ENCODE results near the gene EHF. TPM values are rescaled to one million over a fixed set of nuclear protein-coding genes. Genes with fewer than 3 reads are reported as not detected.

EHF gene
- total RNA-seq, 1 donor from 2014 or later = not detected

GRCh38 chr11:34609850-34610249, 11.0 kb upstream of the EHF start:
- Histone ChIP-seq H3K36me3 (ENCODE audit: control insufficient read depth in 3 of 3, insufficient read depth in 3 of 3, low read length in 3 of 3) (no peaks in the 10 kb centered on the region), H3K9me3 (ENCODE audit: control insufficient read depth in 3 of 3, low read length in 3 of 3) (no peaks in the 10 kb centered on the region), H3K27ac (ENCODE audit: low read depth, low read length) (no peak overlapping the region), H3K27me3 (ENCODE audit: control insufficient read depth in 3 of 3, insufficient read depth in 3 of 3, low read length in 3 of 3) (no peaks in the 10 kb centered on the region), H3K4me1 (ENCODE audit: control insufficient read depth in 3 of 3, insufficient read depth in 3 of 3, low read length in 3 of 3) (peaks cover 0 to 3% (median 0%) of the 10 kb centered on the region in 3 donors), H3K4me3 (ENCODE audit: low read length in 3 of 3) (no peak overlapping the region), H3K9ac (ENCODE audit: low read depth in 1 of 3, low read length in 3 of 3) (no peak overlapping the region)

- Histone ChIP-seq H3K27ac (ENCODE audit: low read depth, low read length) (no peak overlapping the region), H3K4me1 (ENCODE audit: control insufficient read depth in 3 of 3, insufficient read depth in 3 of 3, low read length in 3 of 3) (peaks cover 0 to 3% (median 0%) of the 10 kb centered on the region in 3 donors), H3K9me3 (ENCODE audit: control insufficient read depth in 3 of 3, low read length in 3 of 3) (no peaks in the 10 kb centered on the region), H3K36me3 (ENCODE audit: control insufficient read depth in 3 of 3, insufficient read depth in 3 of 3, low read length in 3 of 3) (no peaks in the 10 kb centered on the region), H3K9ac (ENCODE audit: low read depth in 1 of 3, low read length in 3 of 3) (no peak overlapping the region), H3K27me3 (ENCODE audit: control insufficient read depth in 3 of 3, insufficient read depth in 3 of 3, low read length in 3 of 3) (no peaks in the 10 kb centered on the region), H3K4me3 (ENCODE audit: low read length in 3 of 3) (no peak overlapping the region)
Measured at GRCh38 chr11:34610324-34611041, 10.4 kb upstream of the EHF start.

GRCh38 chr11:34613015-34613414, 7.9 kb upstream of the EHF start:
- Histone ChIP-seq H3K27me3 (ENCODE audit: control insufficient read depth in 3 of 3, insufficient read depth in 3 of 3, low read length in 3 of 3) (no peaks in the 10 kb centered on the region), H3K4me1 (ENCODE audit: control insufficient read depth in 3 of 3, insufficient read depth in 3 of 3, low read length in 3 of 3) (peaks cover 0 to 3% (median 0%) of the 10 kb centered on the region in 3 donors), H3K27ac (ENCODE audit: low read depth, low read length) (no peak overlapping the region), H3K9ac (ENCODE audit: low read depth in 1 of 3, low read length in 3 of 3) (no peak overlapping the region), H3K9me3 (ENCODE audit: control insufficient read depth in 3 of 3, low read length in 3 of 3) (no peaks in the 10 kb centered on the region), H3K36me3 (ENCODE audit: control insufficient read depth in 3 of 3, insufficient read depth in 3 of 3, low read length in 3 of 3) (no peaks in the 10 kb centered on the region), H3K4me3 (ENCODE audit: low read length in 3 of 3) (no peak overlapping the region)

- Histone ChIP-seq H3K4me1 (ENCODE audit: control insufficient read depth in 3 of 3, insufficient read depth in 3 of 3, low read length in 3 of 3) (peaks cover 0 to 3% (median 0%) of the 10 kb centered on the region in 3 donors), H3K36me3 (ENCODE audit: control insufficient read depth in 3 of 3, insufficient read depth in 3 of 3, low read length in 3 of 3) (no peaks in the 10 kb centered on the region), H3K27me3 (ENCODE audit: control insufficient read depth in 3 of 3, insufficient read depth in 3 of 3, low read length in 3 of 3) (no peaks in the 10 kb centered on the region), H3K9me3 (ENCODE audit: control insufficient read depth in 3 of 3, low read length in 3 of 3) (no peaks in the 10 kb centered on the region), H3K9ac (ENCODE audit: low read depth in 1 of 3, low read length in 3 of 3) (no peak overlapping the region), H3K27ac (ENCODE audit: low read depth, low read length) (no peak overlapping the region), H3K4me3 (ENCODE audit: low read length in 3 of 3) (no peak overlapping the region)
Measured at GRCh38 chr11:34613552-34614056, 7.3 kb upstream of the EHF start.

GRCh38 chr11:34614344-34615104, 6.4 kb upstream of the EHF start:
- H3K36me3 ChIP-seq (ENCODE audit: control insufficient read depth in 3 of 3, insufficient read depth in 3 of 3, low read length in 3 of 3) = no peaks in the 10 kb centered on the region
- peak overlapping the region; percentile 17 for H3K27ac ChIP-seq (ENCODE audit: low read depth, low read length)
- no peaks in the 10 kb centered on the region for H3K9me3 ChIP-seq (ENCODE audit: control insufficient read depth in 3 of 3, low read length in 3 of 3)

GRCh38 chr11:34616086-34616485, 4.8 kb upstream of the EHF start:
- Histone ChIP-seq H3K27me3 (ENCODE audit: control insufficient read depth in 3 of 3, insufficient read depth in 3 of 3, low read length in 3 of 3) (no peaks in the 10 kb centered on the region), H3K9ac (ENCODE audit: low read depth in 1 of 3, low read length in 3 of 3) (no peak overlapping the region), H3K36me3 (ENCODE audit: control insufficient read depth in 3 of 3, insufficient read depth in 3 of 3, low read length in 3 of 3) (no peaks in the 10 kb centered on the region), H3K4me1 (ENCODE audit: control insufficient read depth in 3 of 3, insufficient read depth in 3 of 3, low read length in 3 of 3) (peaks cover 0 to 3% (median 0%) of the 10 kb centered on the region in 3 donors), H3K9me3 (ENCODE audit: control insufficient read depth in 3 of 3, low read length in 3 of 3) (no peaks in the 10 kb centered on the region), H3K27ac (ENCODE audit: low read depth, low read length) (no peak overlapping the region), H3K4me3 (ENCODE audit: low read length in 3 of 3) (no peak overlapping the region)

More at GRCh38 chr11:34614344-34615104, 6.4 kb upstream of the EHF start:
- H3K4me1 ChIP-seq (ENCODE audit: control insufficient read depth in 3 of 3, insufficient read depth in 3 of 3, low read length in 3 of 3) = peaks cover 0 to 3% (median 0%) of the 10 kb centered on the region in 3 donors
- H3K27me3 ChIP-seq (ENCODE audit: control insufficient read depth in 3 of 3, insufficient read depth in 3 of 3, low read length in 3 of 3) = no peaks in the 10 kb centered on the region
- H3K9ac ChIP-seq (ENCODE audit: low read depth in 1 of 3, low read length in 3 of 3) = no peak overlapping the region
- no peak overlapping the region for H3K4me3 ChIP-seq (ENCODE audit: low read length in 3 of 3)

GRCh38 chr11:34616830-34617504, 3.9 kb upstream of the EHF start:
- peaks cover 0 to 2% (median 0%) of the 10 kb centered on the region in 3 donors for H3K27me3 ChIP-seq (ENCODE audit: control insufficient read depth in 3 of 3, insufficient read depth in 3 of 3, low read length in 3 of 3)
- H3K9me3 ChIP-seq (ENCODE audit: control insufficient read depth in 3 of 3, low read length in 3 of 3) = no peaks in the 10 kb centered on the region
- no peaks in the 10 kb centered on the region for H3K36me3 ChIP-seq (ENCODE audit: control insufficient read depth in 3 of 3, insufficient read depth in 3 of 3, low read length in 3 of 3)
- H3K9ac ChIP-seq (ENCODE audit: low read depth in 1 of 3, low read length in 3 of 3) = no peak overlapping the region
- no peak overlapping the region for H3K27ac ChIP-seq (ENCODE audit: low read depth, low read length)
- H3K4me1 ChIP-seq (ENCODE audit: control insufficient read depth in 3 of 3, insufficient read depth in 3 of 3, low read length in 3 of 3) = peaks cover 0 to 3% (median 0%) of the 10 kb centered on the region in 3 donors
- H3K4me3 ChIP-seq (ENCODE audit: low read length in 3 of 3) = no peak overlapping the region

GRCh38 chr11:34618406-34618805, 2.5 kb upstream of the EHF start:
- peaks cover 0 to 3% (median 0%) of the 10 kb centered on the region in 3 donors for H3K4me1 ChIP-seq (ENCODE audit: control insufficient read depth in 3 of 3, insufficient read depth in 3 of 3, low read length in 3 of 3)
- H3K27ac ChIP-seq (ENCODE audit: low read depth, low read length) = no peak overlapping the region
- H3K27me3 ChIP-seq (ENCODE audit: control insufficient read depth in 3 of 3, insufficient read depth in 3 of 3, low read length in 3 of 3) = peaks cover 0 to 4% (median 0%) of the 10 kb centered on the region in 3 donors
- no peak overlapping the region for H3K4me3 ChIP-seq (ENCODE audit: low read length in 3 of 3)
- no peak overlapping the region for H3K9ac ChIP-seq (ENCODE audit: low read depth in 1 of 3, low read length in 3 of 3)
- no peaks in the 10 kb centered on the region for H3K9me3 ChIP-seq (ENCODE audit: control insufficient read depth in 3 of 3, low read length in 3 of 3)
- no peaks in the 10 kb centered on the region for H3K36me3 ChIP-seq (ENCODE audit: control insufficient read depth in 3 of 3, insufficient read depth in 3 of 3, low read length in 3 of 3)

- H3K4me1 ChIP-seq (ENCODE audit: control insufficient read depth in 3 of 3, insufficient read depth in 3 of 3, low read length in 3 of 3) = peaks cover 0 to 3% (median 0%) of the 10 kb centered on the region in 3 donors
- H3K9ac ChIP-seq (ENCODE audit: low read depth in 1 of 3, low read length in 3 of 3) = no peak overlapping the region
- H3K9me3 ChIP-seq (ENCODE audit: control insufficient read depth in 3 of 3, low read length in 3 of 3) = no peaks in the 10 kb centered on the region
- peaks cover 0 to 4% (median 0%) of the 10 kb centered on the region in 3 donors for H3K27me3 ChIP-seq (ENCODE audit: control insufficient read depth in 3 of 3, insufficient read depth in 3 of 3, low read length in 3 of 3)
- H3K36me3 ChIP-seq (ENCODE audit: control insufficient read depth in 3 of 3, insufficient read depth in 3 of 3, low read length in 3 of 3) = no peaks in the 10 kb centered on the region
- no peak overlapping the region for H3K4me3 ChIP-seq (ENCODE audit: low read length in 3 of 3)
- H3K27ac ChIP-seq (ENCODE audit: low read depth, low read length) = no peak overlapping the region
Measured at GRCh38 chr11:34619062-34619516, 1.8 kb upstream of the EHF start.

All from skeletal muscle tissue (tissue), 4 donors.